SHP77 (cell line): Measurements from ENCODE around the gene SHC2.
A peak's percentile ranks its signal among the peaks of the same experiment; 100 is the strongest.
"Not testable (repeated sequence)": the region's sequence is repeated elsewhere in the genome, so short reads cannot be mapped to it uniquely, and the experiment has no call there.

Source experiments
- DNase-seq, 2 experiments: peaks; one replicate each; lab custom pipeline; 2025; lab: John Stamatoyannopoulos, UW

Gene SHC2

DNA sequence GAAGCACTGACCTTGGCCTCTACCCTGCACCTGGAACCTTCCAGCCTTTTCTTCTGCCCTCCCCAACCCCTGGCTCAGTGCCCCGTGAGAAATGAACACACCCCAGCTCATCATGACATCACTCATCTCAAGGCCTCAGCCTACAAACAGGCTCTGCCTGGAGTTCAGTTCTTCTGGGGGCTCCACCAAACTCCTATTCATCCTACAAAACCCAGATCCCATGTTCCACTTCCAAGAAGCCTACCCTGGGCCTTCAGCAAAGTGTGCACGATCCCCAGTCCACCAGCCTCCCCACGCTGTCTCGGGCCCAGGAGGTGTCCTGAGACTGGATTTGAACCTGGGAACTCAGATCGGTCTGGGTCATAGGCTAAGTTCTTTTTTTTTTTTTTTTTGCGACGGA, 9.0 kb upstream of the SHC2 start:
- DNase-seq, result no peak

DNA sequence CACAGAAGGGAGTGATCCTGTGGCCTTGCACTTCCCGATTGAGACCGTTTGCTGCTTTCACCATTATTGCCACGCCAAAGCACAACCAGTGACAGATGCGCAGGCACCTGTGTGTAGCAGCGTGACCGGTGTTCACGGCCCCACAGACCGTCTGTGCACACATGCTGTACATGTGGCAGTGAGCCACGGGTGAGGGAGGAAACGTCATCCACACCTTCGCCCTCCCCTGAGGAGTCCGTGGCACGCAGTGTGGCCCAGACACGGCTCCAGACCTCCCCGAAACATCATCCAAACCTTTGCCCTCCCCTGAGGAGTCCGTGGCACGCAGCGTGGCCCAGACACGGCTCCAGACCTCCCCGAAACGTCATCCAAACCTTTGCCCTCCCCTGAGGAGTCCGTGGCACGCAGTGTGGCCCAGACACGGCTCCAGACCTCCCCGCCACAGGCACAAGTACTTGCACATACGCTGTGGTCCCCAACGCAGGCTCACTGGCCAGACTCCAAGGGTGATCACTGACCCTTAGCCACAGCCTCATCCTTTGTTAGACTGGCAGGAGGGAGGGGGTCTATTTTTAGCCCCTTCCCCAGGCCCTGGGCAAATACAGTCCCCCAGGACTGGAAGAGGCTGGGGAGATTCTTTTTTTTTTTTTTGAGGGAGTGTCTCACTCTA, 7.9 kb upstream of the SHC2 start:
- no peak for DNase-seq

DNA sequence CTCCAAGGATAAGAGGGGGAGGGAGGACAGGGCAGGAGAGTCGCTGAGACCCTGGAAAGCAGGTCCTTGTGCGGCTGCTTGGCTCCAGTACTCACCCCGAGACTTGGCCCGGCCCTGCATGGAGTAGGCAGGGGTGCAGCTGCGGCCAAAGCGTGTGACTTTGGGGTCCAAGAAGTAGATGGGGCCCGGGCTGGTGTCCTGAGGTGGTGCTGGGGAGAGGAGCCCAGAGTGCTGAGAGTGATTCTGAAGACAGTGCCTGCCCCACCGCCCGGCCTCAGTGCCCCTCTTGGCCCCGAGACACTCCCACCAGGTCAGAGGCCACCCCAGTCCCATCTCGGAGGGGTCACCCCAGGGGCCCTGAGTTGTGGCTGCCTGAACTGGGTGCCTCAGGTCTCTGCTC, 6.7 kb upstream of the SHC2 start:
- no peak for DNase-seq

DNA sequence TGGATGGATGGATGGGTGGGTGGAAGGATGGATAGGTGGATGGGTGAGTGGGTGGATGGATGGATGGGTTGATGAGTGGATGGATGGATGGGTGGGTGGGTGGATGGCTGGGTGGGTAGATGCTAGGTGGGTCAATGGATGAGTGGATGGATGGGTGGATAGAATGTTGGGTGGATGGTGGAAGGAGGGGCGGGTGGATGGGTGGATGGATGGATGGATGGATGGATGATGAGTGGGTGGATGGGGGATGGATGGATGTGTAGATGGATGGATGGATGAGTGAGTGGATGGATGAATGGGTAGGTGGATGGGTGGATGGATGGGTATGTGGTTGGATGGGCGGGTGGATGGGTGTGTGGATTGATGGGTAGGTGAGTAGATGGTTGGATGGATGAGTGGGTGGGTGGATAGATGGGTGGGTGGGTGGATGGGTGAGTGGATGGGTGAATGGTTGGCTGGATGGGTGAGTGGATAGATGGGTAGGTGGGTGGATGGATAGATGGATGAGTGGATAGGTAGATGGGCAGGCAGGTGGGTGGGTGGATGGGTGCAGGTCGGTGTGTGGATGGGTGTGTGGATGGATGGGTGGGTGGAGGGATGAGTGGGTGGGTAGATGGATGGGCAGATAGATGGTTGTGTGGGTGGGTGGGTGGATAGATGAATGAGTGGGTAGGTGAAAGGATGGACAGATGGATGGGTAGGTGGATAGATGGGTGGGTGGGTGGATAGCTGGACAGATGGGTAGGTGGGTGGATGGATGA, 4.4 kb upstream of the SHC2 start:
- DNase-seq, result no peak

DNA sequence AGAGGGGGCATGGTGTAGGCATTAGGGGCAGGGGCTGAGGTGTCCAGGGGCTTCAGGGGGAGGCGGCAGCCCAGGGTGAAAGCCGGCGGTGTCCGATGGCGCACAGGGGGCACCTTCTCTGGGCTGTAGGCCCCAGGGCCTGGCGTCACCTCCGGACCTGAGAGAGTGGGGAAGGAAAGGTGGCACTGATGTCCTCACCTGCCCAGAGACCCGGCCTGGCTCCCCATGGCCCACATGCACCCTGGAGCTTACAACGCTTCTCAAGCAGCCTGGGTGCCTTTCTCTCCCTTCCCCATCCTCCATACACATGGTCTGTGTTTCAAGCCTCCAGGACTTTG, 3.3 kb upstream of the SHC2 start:
- no peak for DNase-seq

DNA sequence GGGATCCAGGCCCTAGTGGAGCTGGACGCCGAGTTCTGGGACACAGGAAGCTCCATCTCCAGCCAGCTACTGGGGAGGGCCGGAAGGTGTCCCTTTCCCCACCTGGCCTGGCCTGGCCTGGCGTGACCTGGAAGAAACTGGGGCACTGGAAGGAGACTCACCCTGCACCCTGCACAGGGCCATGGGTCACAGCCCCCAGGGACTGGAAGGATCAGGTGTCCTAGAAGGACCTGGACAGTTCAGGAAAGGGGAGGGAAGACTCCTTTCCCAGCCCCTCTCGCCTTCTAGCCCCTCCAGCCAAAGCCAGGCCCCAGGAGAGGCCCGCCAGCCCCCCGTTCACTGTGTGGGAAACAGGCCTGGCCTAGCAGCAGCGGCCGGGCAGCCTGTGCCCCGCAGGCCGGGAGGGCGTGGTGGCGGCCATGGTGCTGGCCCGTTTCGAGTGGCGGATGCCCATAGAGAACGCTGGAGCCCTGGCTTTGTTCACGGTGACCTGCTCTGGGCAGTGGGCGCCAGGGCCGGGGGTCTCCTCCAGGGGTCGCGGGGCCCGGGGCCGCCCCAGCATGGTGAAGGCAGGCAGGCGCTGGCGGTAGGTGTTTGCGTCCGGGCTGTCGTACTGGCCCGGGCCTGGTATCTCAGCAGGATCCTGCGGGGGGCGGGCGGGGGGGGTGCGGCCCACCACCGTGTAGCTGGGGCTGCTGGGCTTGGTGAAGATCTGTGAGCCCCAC, 2.8 kb upstream of the SHC2 start:
- no peak for DNase-seq

DNA sequence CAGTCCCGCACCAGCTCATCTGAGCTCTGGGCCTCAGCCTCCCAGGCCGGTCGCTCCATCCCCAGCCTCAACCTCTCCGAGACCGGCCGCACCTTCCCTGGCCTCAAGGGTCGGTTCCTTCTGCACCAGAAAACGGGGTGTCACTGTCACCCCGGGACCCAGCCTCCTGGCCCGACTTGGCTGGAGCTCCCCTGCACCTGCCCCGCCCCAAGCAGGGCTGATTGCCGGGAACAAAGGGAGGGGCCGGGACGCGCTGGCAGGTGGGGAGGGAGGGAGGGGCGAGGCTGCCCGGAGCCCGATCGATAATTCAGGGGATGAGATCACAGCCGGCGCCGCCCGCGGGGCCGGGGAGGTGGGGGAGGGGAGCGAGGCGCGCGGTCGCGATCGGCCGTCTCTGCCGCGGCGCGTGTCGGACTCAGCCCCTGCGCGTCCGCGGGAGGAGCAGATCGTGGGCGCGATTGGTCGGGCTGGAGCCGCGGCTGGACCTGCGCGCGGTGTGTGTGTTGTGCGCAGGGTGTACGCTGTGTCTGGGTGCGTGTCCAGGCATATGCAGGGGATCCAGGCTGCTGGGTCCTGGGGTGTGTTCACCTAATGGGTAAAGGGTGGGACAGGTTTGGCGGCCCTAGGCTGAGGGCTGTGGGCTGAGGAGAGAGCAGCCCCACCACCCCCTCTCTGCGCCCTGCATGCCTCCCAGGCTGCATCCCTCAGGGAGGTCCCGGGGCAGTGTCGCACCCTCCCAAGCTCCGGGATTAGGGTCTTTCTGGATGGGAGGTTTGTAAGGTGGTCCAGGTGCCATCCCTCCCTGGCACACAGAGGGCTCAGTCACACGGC, 1.1 kb upstream of the SHC2 start:
- peak; percentile 58 to 79 for DNase-seq

- peak; percentile 59 to 67 for DNase-seq
Measured at GRCh38 chr19:459724-460511, 915 bp downstream of the SHC2 start.

GRCh38 chr19:458091-459042, 2.5 kb downstream of the SHC2 start:
- DNase-seq, result no peak

DNA sequence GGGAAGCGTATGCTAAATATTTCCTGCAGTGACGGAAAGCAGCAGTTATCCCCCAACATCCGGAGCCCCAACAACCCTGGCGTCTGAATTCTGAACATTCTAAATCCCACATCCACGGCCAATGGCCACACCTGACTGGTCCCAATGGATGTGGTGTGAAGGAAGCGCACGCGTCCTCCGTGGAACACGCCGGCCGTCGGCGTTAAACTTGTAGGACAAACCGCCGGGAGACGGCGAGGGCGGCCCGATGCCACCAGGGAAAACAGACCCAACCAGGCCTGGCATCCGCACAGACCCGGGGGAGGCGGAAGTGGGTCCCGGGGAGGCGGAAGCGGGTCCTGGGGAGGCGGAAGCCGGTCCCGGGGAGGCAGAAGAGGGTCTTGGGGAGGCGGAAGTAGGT, 3.2 kb downstream of the SHC2 start:
- no peak for DNase-seq

DNA sequence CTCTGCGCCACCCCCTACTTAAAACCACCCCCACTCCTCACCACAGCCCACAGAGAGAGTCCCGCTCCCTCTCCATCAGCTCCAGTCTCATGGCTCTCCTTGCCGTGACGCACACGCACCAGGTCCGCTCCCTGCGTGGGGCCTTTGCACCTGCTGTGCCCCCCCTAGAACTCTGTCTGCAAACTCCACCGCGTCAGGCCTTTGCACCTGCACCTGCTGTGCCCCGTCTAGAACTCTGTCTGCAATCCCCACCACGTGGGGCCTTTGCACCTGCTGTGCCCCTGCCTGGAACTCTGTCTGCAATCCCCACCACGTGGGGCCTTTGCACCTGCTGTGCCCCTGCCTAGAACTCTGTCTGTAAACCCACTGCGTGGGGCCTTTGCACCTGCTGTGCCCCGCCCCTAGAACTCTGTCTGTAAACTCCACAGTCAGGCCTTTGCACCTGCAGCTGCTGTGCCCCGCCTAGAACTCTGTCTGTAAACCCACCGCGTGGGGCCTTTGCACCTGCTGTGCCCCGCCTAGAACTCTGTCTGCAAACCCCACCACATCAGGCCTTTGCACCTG, 4.2 kb downstream of the SHC2 start:
- peak in 1 of 2 experiments; percentile 22 for DNase-seq

GRCh38 chr19:455851-456546, 4.8 kb downstream of the SHC2 start:
- DNase-seq, result no peak

DNA sequence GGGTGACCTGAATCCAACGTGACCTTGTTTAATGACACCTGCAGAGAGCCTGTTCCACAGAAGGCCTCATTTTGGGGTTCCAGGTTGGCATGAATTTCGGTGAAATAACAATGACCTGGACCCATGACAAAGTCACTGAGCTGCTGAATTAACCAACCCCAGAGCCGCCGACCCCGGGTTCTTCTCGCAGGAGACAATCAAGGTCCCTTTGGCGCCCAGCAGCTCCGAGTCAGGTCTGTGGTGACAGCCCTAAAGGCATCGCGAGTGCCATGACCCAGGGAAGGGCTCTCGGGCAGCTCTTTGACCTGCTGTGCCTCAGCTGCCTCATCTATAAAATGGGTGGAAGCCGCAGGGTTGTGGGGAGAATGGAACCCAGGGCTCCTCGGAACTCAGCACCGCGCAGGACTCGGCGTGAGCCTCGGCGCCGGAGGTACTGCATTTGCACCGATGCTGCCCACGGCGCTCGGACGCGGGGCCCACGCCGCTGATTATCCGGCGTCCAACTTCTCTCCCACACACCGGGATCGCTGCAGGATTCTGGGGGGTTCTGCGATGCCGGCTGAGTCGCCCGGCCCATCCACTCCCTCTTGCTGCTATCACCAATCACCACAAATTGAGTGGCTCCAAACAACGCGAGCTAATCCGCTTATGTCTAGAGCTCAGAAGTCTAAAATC, 5.7 kb downstream of the SHC2 start:
- no peak for DNase-seq

GRCh38 chr19:453606-454005, 7.2 kb downstream of the SHC2 start:
- no peak for DNase-seq

GRCh38 chr19:452829-453228, 8.0 kb downstream of the SHC2 start:
- no peak for DNase-seq

DNA sequence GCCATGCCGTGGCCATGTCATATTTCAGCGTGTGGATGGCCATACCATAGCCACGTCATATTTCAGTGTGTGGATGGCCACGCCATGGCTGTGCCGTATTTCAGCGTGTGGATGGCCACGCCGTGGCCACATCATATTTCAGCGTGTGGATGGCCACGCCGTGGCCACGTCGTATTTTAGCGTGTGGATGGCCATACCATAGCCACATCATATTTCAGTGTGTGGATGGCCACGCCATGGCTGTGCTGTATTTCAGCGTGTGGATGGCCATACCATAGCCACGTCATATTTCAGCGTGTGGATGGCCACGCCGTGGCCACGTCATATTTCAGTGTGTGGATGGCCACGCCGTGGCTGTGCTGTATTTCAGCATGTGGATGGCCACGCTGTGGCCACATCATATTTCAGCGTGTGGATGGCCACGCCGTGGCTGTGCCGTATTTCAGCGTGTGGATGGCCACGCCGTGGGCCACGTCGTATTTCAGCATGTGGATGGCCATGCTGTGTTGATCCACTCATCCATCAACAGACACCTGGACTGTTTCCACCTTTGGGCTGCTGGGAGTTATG, 9.8 kb downstream of the SHC2 start:
- DNase-seq, result not testable (repeated sequence)

DNA sequence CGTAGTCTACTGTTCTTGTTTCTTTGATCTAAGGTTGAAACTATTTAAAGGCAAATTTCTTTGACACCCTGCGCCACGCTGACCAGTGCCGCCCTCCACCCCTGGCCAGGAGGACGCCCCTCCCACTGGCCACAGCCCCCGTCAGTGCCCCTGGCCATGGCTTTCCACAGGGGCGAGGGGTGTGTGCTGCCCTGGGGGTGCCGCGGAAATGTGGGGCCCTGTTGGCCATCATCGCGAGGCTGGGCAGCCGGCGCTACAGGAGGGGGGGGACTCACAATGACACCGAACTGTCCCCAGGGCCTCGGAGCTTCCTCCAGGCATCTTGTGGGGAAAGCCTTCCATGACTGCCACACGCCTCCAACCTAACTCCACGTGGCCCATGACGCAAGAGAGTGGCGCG, 10.9 kb downstream of the SHC2 start:
- DNase-seq, result no peak

- DNase-seq, result no peak
Measured at GRCh38 chr19:447816-448560, 12.8 kb downstream of the SHC2 start.
